Measurements from ENCODE around the gene MTHFD1L. TPM values are rescaled to one million over a fixed set of nuclear protein-coding genes. Genes with fewer than 3 reads are reported as not detected.

Gene MTHFD1L
- total RNA-seq, 4 donors from 2014 or later, result 4.7 to 45.9 (median 24.0) TPM

GRCh38 chr6:151052021-151052646, 186.6 kb downstream of the MTHFD1L start:
- ATAC-seq (ENCODE audit: low FRiP score) (no peak), DNase-seq (ENCODE audit: low spot score) (no peak)
- TF ChIP-seq CTCF (IDR thresholded peaks at IDR 0.05), result no peak

GRCh38 chr6:151054306-151054705, 188.8 kb downstream of the MTHFD1L start:
- no peak for TF ChIP-seq CTCF (IDR thresholded peaks at IDR 0.05)
- DNase-seq (ENCODE audit: low spot score) (no peak), ATAC-seq (ENCODE audit: low FRiP score) (no peak)

GRCh38 chr6:151056230-151056907, 190.9 kb downstream of the MTHFD1L start:
- no peak for ATAC-seq (ENCODE audit: low FRiP score)
- no peak for DNase-seq (ENCODE audit: low spot score)
- no peak for TF ChIP-seq CTCF (IDR thresholded peaks at IDR 0.05)

DNA sequence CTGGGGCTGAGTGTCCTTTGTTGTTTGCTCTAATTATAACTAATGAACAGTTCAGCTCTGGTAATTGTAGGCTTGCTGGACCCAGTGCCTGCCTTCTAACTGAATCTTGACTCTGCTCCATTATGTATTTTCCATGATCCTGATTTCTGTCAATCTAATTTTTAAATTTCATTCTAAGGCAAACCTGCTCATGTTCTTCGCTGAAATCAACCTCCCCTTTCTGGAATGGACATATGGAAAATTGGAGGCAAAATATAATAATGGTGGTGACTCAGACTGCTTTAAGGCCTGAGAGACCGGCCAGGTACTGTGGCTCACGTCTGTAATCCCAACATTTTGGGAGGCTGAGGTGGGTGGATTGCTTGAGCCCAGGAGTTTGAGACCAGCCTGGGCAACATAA, 191.6 kb downstream of the MTHFD1L start:
- TF ChIP-seq CTCF (IDR thresholded peaks at IDR 0.05), result no peak
- ATAC-seq (ENCODE audit: low FRiP score), result no peak

DNA sequence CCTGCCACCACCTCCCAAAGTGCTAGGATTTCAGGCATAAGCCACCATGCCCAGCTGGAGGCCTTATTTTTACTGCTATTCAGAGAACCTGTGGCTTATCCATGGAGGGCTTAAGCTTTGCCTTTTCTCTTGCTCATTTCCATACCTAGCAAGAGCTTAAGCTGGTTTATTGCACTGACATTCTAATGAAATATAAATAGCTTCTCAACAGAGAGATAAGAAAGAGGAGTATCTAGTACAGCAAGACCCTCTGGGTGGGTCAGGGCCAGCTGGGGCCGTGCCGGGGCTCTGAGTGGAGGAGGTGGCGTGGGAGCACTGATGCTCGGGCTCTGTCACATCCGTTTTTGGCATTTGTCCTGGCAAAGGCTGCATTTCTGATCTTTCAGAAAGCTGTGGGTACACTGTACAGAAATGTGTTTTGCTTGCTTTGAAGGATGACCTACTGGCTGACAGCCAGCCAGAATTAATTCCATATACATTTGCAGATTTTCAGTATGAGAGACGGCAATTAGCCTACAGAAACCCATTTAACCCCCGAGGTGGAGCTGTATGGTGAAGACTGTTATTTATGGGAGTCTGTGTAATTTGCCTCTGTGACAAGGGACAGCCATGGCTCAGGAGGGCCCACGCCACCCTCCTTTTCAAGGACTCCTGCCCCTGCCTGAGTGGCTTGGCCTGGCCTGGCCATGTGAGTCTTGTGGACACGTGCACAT, 192.7 kb downstream of the MTHFD1L start:
- ATAC-seq (ENCODE audit: low FRiP score) (no peak), DNase-seq (ENCODE audit: low spot score) (no peak)
- TF ChIP-seq CTCF (IDR thresholded peaks at IDR 0.05), result no peak

More for the DNA sequence above, 191.6 kb downstream of the MTHFD1L start:
- DNase-seq (ENCODE audit: low spot score), result no peak

GRCh38 chr6:151059612-151060095, 194.2 kb downstream of the MTHFD1L start:
- ATAC-seq (ENCODE audit: low FRiP score), result no peak
- DNase-seq (ENCODE audit: low spot score), result no peak
- TF ChIP-seq CTCF (IDR thresholded peaks at IDR 0.05), result no peak
